CD4-positive, alpha-beta T cell treated with Interleukin-6 for 4 hours (primary cell): ENCODE results near the gene SNAP47.
A peak's percentile ranks its signal among the peaks of the same experiment; 100 is the strongest.
"Not testable (repeated sequence)": the region's sequence is repeated elsewhere in the genome, so short reads cannot be mapped to it uniquely, and the experiment has no call there.

Experiments
- DNase-seq: peaks from one replicate; pipeline ENCODE4 v3.0.0-alpha.2; 2020; ENCODE audit warnings: mixed read lengths

The SNAP47 gene

GRCh38 chr1:227734856-227735538, at the start of gene SNAP47, which contains the start of gene JMJD4:
TSS of gene SNAP47 (plus strand) at chr1:227735435. CDS start at chr1:227747737, 12,302 bp downstream.
TSS of gene JMJD4 (minus strand) at chr1:227735302. CDS start at chr1:227735273, 29 bp downstream.
- peak; percentile 92 for DNase-seq

- DNase-seq: no peak
These were observed 49.4 kb upstream of the SNAP47 start for GRCh38 chr1:227685807-227686206.

- no peak for DNase-seq
These were observed 37.8 kb upstream of the SNAP47 start for GRCh38 chr1:227697321-227697864.

GRCh38 chr1:227701631-227702030, 33.6 kb upstream of the SNAP47 start:
- not testable (repeated sequence) for DNase-seq

- no peak for DNase-seq
These were observed 27.4 kb upstream of the SNAP47 start for GRCh38 chr1:227707846-227708245.

GRCh38 chr1:227709451-227709850, 25.8 kb upstream of the SNAP47 start:
- no peak for DNase-seq

GRCh38 chr1:227710474-227710873, 24.8 kb upstream of the SNAP47 start:
- DNase-seq: not testable (repeated sequence)

GRCh38 chr1:227712648-227713047, 22.6 kb upstream of the SNAP47 start:
- no peak for DNase-seq

GRCh38 chr1:227718932-227719331, 16.3 kb upstream of the SNAP47 start:
- DNase-seq: no peak

GRCh38 chr1:227723474-227723873, 11.8 kb upstream of the SNAP47 start:
- DNase-seq: no peak

- DNase-seq: no peak
These were observed 10.2 kb upstream of the SNAP47 start for GRCh38 chr1:227725046-227725445.

GRCh38 chr1:227726318-227726717, 8.9 kb upstream of the SNAP47 start:
- DNase-seq: no peak

- no peak for DNase-seq
These were observed 8.2 kb upstream of the SNAP47 start for GRCh38 chr1:227726924-227727599.

GRCh38 chr1:227728059-227728891, 7.0 kb upstream of the SNAP47 start:
- peak; percentile 90 for DNase-seq

- DNase-seq: no peak
These were observed 6.4 kb upstream of the SNAP47 start for GRCh38 chr1:227728892-227729143.

GRCh38 chr1:227729144-227729880, 5.9 kb upstream of the SNAP47 start:
- no peak for DNase-seq

GRCh38 chr1:227729881-227730629, 5.2 kb upstream of the SNAP47 start:
- DNase-seq: peak; percentile 50

GRCh38 chr1:227730630-227731151, 4.5 kb upstream of the SNAP47 start:
- no peak for DNase-seq

- DNase-seq: no peak
These were observed 4.0 kb upstream of the SNAP47 start for GRCh38 chr1:227731241-227731677.

- no peak for DNase-seq
These were observed 3.3 kb upstream of the SNAP47 start for GRCh38 chr1:227731696-227732585.
